ENCODE results near the gene CRMP1.
"Not testable (repeated sequence)": the region's sequence is repeated elsewhere in the genome, so short reads cannot be mapped to it uniquely, and the experiment has no call there.

The CRMP1 gene

DNA sequence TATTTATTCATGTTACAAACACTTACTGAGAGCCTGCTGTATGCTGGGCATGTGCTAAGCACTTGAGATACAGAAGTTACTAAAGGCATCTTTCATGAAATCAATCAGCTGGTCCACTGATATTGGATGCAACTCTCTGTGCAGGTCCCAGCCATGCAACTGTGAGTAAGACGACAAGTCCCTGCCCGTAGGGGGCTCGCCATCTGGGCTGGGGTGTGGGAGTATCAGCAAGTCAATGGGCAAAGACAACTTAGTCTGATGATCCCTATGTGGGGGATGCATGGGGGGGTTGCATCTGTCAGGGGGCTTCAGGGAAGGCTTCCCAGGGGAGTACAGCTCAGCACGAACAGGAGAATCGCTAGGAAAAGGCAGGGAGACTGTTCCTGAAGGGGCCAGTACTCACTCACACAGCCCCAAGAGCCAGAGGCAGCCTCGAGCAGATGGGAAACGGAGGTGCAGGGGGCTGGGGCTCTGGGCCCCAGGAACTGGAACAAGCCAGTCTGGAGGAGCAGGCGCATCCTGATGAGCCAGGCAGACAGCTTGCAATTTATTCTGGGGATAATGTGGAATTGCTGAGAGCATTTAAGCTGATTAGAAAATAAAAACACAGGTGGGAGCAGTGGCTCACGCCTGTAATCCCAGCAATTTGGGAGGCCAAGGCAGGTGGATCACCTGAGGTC is 40.2 kb downstream of the CRMP1 start:
- no peak for DNase-seq

DNA sequence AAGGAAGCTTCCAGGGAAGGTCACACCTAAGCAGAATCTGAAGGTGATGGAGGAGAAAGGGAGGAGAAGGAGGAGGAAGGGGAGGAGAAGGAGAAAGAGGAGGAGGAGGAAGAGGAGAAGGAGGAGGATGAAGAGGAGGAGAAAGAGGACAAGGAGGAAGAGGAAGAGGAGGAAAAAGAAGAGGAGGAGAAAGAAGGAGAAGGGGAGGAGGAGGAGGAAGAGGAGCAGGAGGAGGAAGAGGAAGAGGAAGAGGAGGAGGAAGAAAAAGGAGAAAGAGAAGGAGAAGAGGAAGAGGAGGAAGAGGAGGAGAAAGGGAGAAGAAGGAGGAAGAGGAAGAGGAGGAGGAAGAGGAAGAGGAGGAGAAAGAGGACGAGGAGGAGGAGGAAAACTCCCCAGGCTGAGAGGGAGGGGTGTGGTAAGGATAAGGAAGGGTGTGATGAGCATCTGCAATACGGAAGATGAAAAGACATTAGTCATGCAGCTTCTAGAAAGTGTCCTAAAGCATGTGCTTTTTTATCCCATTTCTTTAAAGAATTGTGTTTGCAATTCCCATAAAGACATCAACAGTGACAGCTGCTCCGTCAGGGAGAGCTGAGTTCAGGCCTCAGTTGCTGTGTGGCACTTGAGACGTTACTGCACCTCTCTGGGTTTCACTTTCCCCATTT is 41.1 kb downstream of the CRMP1 start:
- no peak for DNase-seq

DNA sequence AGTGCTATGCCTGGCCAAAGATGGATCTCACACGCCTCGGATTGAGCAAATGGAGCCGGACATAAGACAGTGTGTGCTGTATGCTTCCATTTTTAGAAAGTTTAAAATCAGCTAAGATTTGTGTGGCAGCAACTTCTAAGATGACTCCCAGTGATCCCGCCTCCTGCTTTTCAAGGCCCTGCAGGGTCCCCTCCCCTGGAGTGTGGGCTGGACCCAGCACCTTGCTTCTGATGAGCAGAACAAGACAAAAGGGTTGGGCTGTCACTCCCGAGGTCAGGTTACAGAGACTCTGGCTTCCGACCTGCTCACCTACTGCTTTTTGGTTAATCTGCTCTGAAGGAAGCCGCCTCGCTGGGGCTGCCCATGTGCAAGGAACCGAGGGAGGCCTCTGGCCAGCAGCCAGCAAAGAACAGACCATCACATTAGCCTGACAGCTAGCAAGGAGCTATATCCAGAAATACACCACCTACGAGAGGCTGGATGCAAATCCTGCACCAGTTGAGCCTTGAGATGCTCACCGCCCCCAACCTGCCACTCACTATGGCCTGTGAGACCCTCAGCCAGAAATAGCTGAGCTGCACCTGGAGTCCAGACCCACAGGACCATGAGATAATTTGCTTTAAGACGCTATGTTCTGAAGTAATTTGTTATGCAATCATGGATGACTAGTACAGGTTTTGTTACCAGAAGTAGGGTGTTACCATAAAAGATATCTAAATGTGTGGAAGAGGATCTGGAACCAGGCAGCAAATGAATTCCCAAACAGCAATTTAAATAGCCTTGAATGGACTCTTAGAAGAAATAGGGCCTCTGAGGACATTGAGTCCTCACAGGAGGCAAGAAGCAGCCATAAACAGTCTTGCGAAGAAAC is 47.6 kb downstream of the CRMP1 start:
- no peak for DNase-seq

DNA sequence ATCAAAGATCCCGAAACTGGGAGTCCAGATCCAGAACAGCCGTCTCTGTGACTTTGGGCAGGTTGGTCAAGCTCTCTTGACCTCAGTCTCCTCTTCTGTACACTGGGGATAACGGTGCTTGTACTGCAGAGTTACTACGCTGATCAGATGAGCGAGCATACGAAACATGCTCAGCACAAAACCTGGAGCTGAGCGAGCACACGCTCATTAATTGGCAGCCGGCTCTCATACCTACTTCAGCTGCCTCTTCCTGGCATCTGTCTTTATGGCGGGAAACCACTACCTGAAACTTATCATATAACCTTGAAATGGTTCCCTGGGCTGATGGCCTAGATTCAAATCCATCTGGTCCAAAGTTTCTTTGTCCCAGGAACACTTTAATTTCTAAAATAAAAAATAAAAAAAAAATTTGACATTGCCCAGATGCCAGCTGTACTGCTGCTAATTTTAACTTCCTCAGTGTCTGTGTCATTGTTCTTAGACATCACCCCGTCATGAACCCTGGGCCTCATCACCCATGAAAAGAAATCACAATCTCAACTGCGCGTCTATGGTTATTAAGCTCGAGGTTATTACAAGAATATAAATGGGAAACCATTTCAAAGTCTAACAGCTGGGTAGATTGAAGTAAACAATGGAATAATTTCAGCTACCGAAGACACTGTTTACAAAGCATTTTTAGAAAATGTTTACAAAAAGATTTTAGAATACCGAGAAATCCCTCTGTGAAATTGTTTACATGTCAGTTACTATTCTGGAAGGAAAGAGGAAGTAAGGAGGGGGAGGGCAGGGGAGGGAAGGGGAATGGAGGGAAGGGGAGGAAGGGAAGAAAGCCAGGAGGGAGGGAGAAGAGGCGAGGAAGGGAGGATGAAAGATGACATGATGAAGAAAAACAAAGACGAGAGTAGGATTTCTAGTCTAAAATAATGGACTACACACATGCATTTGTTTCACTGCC is 49.0 kb downstream of the CRMP1 start:
- no peak for DNase-seq

DNA sequence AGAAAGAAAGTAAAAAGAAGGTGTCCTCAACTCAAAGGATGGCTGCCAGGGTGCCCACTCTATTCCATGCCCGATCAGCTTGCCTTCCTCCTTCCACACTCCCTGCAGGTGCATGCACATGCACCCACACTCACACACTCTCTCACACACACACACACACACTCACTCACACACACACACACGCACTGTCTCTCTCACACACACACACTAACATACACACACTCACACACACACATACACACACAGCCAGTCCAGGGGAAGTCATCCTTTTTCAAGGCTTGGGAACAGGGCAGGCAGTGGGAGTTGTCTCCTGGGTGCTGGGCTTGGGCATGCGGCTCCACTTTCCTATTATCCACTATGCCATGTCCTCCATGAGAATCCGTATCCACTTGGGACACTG is 50.4 kb downstream of the CRMP1 start:
- DNase-seq: no peak

DNA sequence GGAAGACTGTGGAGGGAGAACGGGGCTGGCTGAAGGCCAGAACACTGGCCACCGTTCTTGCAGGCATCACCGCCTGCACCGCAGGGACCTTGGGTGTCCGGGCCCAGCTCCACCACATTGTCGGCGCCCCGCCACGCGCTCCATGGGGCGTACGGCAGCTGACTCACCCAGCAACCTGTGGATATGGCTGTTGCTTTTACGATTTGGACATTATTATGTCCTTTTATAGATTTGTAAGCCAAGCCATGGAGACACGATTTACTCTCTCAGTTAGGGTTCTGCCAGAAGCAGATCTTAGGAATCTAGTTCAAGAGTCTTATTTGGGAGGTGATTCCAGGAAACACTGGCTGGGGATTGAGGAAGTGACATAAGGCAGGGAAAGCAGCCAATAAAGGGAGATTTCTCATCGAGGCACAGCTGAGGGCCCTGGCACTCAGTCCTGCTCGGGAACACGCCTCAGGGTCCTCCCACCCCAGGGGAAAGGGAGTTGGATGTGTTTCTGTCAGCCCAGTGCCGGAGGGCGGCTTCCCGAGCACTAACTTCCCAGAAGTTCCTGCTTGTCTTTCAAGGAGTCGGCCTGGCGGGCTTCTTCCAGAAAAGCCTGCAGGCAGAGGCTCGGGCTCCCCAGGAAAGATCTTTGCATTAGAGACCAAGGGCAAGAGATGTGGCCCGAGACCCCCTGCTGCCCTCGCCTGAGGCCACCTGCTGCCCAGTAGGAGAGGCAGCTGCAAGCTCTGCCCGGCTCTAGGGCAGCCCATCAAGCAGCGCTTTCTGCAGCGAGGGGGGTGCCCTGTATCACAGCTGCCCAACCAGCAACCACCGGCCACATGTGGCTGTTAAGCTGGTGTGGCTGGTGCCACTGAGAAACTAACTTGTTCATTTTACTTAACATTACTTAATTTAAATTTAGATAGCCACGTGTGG is 52.9 kb downstream of the CRMP1 start:
- DNase-seq: peak; percentile 88

DNA sequence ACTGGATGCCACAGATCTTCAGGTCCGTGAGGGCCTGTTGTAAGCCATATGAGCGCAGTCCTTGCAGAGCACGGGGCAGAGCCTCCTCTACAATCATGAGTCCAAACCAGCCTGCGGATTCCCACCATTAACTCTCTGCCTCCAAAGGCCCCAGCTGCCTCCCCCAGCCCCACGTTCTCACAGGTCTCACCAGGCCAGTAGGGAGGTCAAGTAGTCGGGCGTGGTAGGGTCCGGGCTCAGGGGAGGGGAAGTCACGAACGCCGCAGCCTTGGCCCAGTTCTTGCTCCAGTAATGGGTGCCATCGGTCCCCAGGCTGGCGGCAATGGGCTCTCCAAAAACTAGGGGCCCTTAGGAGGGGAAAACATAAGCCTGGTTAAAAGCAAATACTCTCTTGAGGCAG is 53.6 kb downstream of the CRMP1 start:
- DNase-seq: no peak

DNA sequence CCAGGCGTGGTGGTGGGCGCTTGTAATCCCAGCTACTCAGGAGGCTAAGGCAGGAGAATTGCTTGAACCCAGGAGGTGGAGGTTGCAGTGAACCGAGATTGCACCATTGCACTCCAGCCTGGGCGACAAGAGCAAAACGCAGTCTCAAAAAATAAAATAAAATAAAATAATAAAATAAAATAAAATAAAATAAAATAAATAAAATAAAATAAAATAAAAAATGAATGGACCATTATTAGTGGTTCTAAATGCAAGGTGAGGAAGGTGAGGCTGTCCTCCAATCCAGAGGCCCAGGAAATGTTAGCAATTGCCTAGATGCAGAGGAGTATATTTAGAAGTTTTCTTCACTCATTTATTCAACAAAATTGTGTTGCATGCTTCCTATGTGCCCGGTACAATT is 55.4 kb downstream of the CRMP1 start:
- DNase-seq: not testable (repeated sequence)

DNA sequence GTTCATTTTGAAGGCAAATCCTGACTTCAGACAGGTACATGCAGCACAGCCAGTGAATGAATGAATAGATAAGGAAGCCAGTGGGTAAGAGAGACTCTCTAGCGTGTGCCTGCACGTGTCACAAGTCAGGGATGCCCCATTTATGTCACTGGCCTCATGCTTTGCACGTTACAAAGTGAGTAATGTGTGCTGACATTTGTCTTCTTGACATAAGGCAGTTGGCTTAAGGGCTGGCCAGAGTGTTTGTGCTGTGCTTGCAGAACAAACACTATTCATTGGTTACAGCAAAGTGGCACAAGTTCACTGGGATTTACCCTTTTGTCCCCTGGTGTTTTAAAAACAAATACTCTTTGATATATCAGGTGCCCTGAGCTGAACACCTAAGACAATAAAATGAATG is 55.9 kb downstream of the CRMP1 start:
- DNase-seq: no peak

DNA sequence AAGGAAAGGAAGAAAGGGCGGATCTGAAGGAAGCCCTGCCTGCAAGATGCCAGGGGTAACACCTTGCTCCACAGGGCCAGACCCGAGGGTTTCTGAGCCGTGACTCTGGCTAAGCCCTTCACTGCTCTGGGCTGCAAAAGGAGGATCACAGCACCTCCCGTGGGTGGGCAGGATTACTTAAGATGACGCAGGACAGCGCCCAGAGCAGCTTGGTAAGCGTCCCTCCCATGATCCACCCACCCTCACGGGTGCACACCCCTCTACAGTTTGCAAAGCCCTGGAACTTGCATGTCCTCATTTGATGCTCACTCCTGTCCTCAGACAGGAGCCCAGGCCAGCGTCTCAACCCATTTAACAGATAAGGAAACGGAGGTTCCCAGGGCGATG is 64.9 kb downstream of the CRMP1 start:
- no peak for DNase-seq

DNA sequence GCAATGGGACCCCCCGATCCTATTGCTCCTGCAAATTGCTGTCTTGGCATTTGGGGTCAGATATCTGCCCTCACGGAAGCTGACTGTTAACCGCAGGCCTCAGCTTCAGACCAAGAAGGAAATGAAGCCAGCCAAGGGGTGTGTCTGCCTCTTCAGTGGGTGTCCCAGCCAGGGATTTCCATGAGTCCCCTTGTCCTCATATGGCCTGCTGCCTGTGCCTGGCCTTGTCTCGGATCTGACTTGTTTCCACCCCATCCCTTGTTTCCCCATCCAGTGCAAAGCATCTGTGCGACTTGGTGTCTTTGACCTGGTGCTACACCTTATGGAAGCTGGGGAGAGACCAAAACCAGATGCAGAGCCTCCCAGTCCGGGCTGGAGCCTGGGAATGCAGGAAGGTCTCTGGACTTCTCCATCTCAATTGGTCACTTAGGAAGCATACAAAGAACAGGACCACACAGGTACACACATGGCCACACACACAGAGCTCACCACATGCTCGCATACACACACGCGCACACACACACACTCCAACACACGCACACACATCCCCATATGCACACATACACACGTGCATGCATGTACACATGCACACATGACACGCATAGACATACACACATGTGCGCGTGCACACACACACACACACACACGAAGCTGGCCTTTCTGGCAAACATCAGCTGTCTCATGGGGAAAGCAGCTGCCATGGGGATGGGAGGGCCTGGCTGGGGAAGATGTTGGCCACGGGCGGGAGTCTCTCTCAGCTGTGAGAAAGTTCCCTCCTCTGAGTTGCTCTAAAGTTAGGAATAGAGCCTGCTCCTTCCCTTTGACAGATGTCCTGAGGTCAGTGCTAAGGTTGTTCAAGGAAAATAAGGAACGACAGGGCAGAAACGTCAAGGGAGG is 65.5 kb downstream of the CRMP1 start:
- no peak for DNase-seq

DNA sequence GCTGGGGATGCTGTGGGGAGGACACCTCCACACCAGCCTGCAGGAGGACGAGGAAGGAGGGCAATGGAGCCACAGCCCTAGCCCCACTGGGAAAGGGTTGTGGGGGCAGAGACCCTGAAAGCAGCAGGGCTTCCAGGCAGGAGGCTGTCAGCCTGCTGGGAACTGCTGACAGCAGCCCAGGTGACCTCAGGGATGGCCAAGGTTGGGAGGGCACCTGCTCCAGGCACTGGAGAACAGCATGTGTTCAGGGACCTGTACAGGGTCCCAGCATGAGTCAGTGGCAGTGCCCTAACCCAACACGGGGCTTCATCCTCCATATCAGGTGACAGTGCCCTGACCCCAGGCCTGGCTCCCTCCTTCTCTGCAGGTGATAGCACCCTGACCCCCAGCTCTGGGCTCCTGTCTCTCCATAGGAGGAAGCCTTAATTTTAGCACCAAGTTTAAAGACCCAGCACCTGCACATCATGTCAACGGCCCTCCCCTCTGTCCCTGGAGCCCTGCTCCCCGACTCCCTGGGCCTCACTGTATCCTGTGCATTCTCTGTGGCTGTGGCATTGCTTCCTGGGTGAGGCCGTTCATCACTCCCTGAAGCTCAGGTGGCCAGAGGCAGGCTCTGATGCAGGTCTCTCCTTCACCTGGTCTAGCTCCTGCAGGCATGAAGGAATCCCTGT is 66.3 kb downstream of the CRMP1 start:
- no peak for DNase-seq

DNA sequence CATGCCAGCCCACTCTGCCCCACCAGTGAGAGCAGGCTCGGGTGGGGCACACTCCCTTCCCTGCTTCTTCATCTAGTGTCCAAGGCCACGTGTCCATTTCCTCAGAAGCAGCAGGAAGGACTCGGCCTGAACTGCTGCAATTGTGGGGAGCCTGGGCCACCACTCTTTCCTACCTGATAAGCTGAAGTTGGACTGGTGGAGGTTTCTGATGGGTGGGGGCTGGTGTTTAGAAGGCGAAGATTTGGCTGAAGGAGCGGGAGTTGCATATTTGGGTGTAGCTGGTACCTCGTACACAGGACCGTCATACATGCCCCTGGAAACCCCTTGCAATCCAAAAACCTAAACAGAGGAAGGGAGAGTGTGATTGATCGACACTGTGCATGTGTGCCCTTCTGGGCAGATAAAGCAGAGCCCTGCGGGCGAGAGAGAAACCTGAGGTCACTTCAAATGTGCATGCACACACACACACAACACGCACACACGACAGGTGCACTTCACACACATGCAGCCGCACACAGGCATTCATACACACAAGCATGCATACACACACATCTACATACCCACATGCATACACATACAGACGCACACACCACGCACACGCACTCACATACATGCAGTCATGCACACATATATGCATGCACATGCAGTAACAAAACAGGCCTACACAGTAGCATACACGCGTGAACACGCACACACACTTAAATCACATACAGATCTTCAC is 67.4 kb downstream of the CRMP1 start:
- DNase-seq: no peak

DNA sequence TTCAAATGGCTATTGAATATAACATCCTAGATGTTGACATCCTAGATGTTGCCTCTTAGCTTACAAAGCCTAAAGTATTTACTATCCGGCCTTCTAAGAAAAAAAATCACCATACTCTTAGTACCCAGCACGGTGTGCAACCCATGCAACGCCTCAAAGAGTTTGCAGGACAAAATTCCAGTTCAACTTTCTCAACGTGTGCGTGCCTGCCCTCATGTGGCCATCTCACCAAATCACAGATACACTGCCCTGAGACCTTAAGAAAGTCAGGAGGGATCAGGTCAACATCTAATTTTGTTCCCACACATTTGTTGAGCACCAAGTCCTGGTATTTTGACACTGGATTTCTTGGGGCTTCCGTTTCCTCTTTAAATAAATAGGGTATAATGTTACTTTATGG is 68.3 kb downstream of the CRMP1 start:
- DNase-seq: no peak

DNA sequence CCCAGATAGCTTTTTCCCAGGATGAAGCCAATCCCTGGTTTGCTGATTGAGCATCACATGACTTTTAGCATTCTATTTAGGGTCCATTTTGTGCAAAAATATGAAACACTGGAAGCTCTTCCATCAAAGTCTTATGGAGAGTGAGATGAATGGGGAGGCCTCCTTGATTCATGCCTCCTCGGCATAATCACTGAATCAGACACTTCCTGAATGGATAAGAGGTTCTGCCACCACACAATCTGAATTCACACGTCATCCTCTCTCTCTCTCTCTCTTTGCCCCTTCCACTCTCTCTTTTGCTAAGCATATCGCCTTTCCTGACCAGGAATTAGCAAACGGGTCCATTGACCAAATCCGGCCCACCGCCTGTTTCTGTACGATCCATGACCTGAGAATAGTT is 68.7 kb downstream of the CRMP1 start:
- no peak for DNase-seq

DNA sequence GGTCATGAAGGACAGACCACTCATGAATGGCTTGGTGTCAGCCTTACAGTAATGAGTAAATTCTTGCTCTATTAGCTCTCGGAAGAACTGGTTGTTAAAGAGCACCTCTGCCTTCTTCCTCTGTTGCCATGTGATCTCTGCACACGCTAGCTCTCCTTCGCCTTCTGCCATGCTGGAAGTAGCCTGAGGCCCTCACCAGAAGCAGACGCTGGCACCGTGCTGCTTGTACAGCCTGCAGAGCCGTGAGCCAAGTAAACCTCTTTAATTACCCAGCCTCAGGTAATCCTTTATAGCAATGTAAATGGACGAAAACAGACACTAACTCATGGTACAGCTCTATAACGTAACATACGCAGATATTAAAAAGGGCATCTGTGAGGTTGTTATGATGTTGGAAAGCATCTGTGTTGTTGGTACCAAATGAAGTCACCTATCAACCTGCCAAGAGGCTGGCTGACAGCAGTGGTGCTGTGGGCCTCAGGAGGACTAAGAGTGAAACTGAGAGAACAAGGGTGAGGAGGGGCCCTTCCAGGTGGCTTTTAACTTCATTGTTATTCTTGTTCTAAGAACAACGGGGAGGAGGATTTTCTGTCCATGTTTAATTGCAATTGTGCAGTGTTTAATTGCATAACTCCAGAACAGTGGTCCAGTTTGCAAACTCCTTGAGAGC is 69.2 kb downstream of the CRMP1 start:
- DNase-seq: no peak

DNA sequence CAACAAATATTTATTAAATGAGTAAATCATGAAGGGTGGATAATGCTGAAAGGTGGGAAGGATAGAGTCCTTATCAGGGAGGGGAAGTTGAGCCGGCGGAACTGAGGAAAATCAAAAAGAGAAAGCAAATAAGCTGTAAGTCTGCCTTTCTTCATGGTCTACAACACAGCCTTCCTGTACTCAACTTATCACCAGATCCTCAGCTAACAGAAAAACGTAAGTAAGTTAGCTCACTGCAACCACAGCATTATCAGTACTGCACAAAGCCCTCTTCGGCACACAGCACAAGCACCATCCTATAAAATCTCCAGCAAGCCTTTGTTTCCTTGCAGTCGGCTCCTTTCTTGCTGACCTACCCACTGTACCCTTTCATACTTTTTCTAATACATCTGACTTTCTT is 70.3 kb downstream of the CRMP1 start:
- DNase-seq: no peak

DNA sequence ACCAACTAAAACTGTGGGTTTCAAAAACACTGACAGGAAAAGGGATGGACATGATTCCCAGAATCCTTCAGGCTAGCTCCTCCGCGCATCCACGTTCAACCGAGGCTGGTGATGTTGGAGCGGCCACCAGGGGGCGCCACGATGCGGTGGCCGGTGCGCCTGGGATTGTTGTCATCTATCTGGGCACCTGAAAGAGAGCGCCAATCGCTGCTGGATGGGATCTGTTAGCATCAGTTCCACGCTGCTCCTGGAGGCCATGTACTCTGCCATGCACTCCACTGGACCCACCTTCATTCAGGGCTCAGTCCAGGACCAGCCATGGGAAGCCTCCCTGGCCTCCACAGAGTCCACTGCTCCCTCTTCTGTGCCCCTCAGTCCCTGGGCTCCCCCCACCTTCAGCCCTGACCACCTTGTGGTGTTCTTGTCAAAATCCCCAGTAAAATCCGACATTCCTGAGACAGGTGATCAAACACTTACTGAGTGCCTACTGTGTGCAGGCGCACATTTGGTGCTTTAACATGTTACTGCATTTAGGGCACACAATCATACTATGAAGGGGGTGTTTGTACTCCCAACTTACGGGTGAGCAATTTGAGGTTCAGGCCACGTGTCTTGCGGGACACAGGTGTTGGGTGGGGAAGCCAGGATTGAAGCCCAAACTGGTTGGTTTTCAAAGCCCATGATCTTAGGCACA is 71.1 kb downstream of the CRMP1 start:
- no peak for DNase-seq

Measured in right hindlimb (tissue), 1 donor.